Measurements from ENCODE around the gene MCF2L.

Gene MCF2L

GRCh38 chr13:113102727-113103126, 133.7 kb downstream of the MCF2L start:
- no peak for DNase-seq (ENCODE audit: low read depth in 1 of 2, low spot score in 1 of 2)
- H3K27me3 ChIP-seq (ENCODE audit: insufficient read depth, poor library complexity, severe bottlenecking): peaks cover 7% of the 10 kb centered on the region
- TF ChIP-seq POLR2AphosphoS5 (IDR thresholded peaks at IDR 0.05; ENCODE audit: low read depth) (no peak), REST (IDR thresholded peaks at IDR 0.05; ENCODE audit: insufficient replicate concordance, low read depth) (no peak), SPI1 (IDR thresholded peaks at IDR 0.05; ENCODE audit: borderline replicate concordance, low read depth) (no peak), GABPA (IDR thresholded peaks at IDR 0.05; ENCODE audit: low read depth) (no peak)
- TF ChIP-seq, protein P1, sequence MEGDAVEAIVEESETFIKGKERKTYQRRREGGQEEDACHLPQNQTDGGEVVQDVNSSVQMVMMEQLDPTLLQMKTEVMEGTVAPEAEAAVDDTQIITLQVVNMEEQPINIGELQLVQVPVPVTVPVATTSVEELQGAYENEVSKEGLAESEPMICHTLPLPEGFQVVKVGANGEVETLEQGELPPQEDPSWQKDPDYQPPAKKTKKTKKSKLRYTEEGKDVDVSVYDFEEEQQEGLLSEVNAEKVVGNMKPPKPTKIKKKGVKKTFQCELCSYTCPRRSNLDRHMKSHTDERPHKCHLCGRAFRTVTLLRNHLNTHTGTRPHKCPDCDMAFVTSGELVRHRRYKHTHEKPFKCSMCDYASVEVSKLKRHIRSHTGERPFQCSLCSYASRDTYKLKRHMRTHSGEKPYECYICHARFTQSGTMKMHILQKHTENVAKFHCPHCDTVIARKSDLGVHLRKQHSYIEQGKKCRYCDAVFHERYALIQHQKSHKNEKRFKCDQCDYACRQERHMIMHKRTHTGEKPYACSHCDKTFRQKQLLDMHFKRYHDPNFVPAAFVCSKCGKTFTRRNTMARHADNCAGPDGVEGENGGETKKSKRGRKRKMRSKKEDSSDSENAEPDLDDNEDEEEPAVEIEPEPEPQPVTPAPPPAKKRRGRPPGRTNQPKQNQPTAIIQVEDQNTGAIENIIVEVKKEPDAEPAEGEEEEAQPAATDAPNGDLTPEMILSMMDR (IDR thresholded peaks at IDR 0.05; ENCODE audit: insufficient read depth, low read length): no peak
- H3K27ac ChIP-seq (replicated peaks): no peak overlapping the region
- H3K4me3 ChIP-seq (replicated peaks; ENCODE audit: insufficient read depth, low read length): no peak overlapping the region

- no peak for DNase-seq (ENCODE audit: low read depth in 1 of 2, low spot score in 1 of 2)
- TF ChIP-seq POLR2AphosphoS5 (IDR thresholded peaks at IDR 0.05; ENCODE audit: low read depth): no peak
- TF ChIP-seq REST (IDR thresholded peaks at IDR 0.05; ENCODE audit: insufficient replicate concordance, low read depth): no peak
- no peak for TF ChIP-seq GABPA (IDR thresholded peaks at IDR 0.05; ENCODE audit: low read depth)
- TF ChIP-seq SPI1 (IDR thresholded peaks at IDR 0.05; ENCODE audit: borderline replicate concordance, low read depth): no peak
- TF ChIP-seq, protein P1 (IDR thresholded peaks at IDR 0.05; ENCODE audit: insufficient read depth, low read length): no peak
- no peak overlapping the region for H3K4me3 ChIP-seq (replicated peaks; ENCODE audit: insufficient read depth, low read length)
- no peak overlapping the region for H3K27ac ChIP-seq (replicated peaks)
- H3K27me3 ChIP-seq (ENCODE audit: insufficient read depth, poor library complexity, severe bottlenecking): peaks cover 7% of the 10 kb centered on the region
Observed at GRCh38 chr13:113103646-113104045, 134.6 kb downstream of the MCF2L start.

DNA sequence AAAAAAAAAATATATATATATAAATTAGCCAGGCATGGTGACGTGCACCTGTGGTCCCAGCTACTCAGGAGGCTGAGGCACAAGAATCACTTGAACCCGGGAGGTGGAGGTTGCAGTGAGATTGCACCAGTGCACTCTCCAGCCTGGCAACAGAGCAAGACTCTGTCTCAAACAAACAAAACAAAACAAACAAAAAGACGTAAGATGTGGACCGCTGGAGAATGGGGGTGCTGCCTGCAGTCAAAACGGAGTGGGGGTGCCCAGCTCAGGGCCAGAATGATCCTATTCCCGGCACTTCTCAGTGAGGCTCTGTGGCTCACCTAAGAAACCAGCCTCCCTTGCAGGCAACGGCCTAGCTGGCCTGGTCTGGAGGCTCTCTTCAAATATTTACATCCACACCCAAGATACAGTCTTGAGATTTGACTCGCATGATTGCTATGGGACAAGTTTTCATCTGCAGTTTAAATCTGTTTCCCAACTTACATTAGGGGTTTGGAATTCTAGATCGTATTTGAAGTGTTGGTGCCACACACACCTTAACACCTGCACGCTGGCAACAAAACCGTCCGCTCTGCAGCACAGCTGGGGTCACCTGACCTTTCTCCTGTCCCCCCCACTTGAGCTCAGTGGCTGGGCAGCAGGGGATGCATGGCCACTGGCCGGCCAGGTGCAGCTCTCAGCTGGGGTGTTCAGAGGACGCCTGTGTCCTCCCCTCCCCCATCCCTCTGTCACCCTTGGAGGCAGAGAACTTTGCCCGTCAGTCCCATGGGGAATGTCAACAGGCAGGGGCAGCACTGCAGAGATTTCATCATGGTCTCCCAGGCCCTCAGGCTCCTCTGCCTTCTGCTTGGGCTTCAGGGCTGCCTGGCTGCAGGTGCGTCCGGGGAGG, 136.3 kb downstream of the MCF2L start, which contains the start of gene F7:
Gene F7, plus strand, starts transcription at position 760 of the 889 bp plus-strand sequence. Its CDS starts 51 bp downstream, at position 811.
- Histone ChIP-seq H3K27ac (replicated peaks) (no peak within 1 kb of the TSS), H3K27me3 (ENCODE audit: insufficient read depth, poor library complexity, severe bottlenecking) (peaks cover 9% of the 10 kb centered on the region), H3K4me3 (replicated peaks; ENCODE audit: insufficient read depth, low read length) (no peak within 1 kb of the TSS)
- no peak for DNase-seq (ENCODE audit: low read depth in 1 of 2, low spot score in 1 of 2)
- TF ChIP-seq SPI1 (IDR thresholded peaks at IDR 0.05; ENCODE audit: borderline replicate concordance, low read depth) (no peak), REST (IDR thresholded peaks at IDR 0.05; ENCODE audit: insufficient replicate concordance, low read depth) (no peak), POLR2AphosphoS5 (IDR thresholded peaks at IDR 0.05; ENCODE audit: low read depth) (no peak), GABPA (IDR thresholded peaks at IDR 0.05; ENCODE audit: low read depth) (no peak)
- TF ChIP-seq, protein P1 (IDR thresholded peaks at IDR 0.05; ENCODE audit: insufficient read depth, low read length): no peak

Data from HL-60 (cell line).